GM19099 (cell line): ENCODE measurements around the gene ARF4.

Experiments used
- POLR2A ChIP-seq: IDR thresholded peaks from 3 replicates; pipeline ENCODE4 v1.6.1; 2011; ENCODE audit warnings: low read depth; ENCODE audit not compliant: insufficient read length; ENCODE audit errors: extremely low read depth

The ARF4 gene

GRCh38 chr3:57597127-57597923 is at the start of gene ARF4:
Gene ARF4 (minus strand): TSS chr3:57597344. CDS start chr3:57597140, 204 bp downstream.
- TF ChIP-seq POLR2A = peak; percentile 97

GRCh38 chr3:57646723-57647122 is 49.6 kb upstream of the ARF4 start:
- TF ChIP-seq POLR2A = no peak

GRCh38 chr3:57644740-57645139 is 47.6 kb upstream of the ARF4 start:
- TF ChIP-seq POLR2A = no peak

GRCh38 chr3:57637391-57637790 is 40.2 kb upstream of the ARF4 start:
- no peak for TF ChIP-seq POLR2A

- no peak for TF ChIP-seq POLR2A
These were observed 30.8 kb upstream of the ARF4 start for GRCh38 chr3:57627976-57628375.

- no peak for TF ChIP-seq POLR2A
These were observed 27.7 kb upstream of the ARF4 start for GRCh38 chr3:57624801-57625200.

- no peak for TF ChIP-seq POLR2A
These were observed 25.2 kb upstream of the ARF4 start for GRCh38 chr3:57622362-57622761.

GRCh38 chr3:57617739-57618138 is 20.6 kb upstream of the ARF4 start:
- no peak for TF ChIP-seq POLR2A

- no peak for TF ChIP-seq POLR2A
These were observed 19.1 kb upstream of the ARF4 start for GRCh38 chr3:57616233-57616632.

- TF ChIP-seq POLR2A = no peak
These were observed 8.5 kb upstream of the ARF4 start for GRCh38 chr3:57605683-57606082.

- TF ChIP-seq POLR2A = no peak
These were observed 7.8 kb upstream of the ARF4 start for GRCh38 chr3:57604971-57605370.

GRCh38 chr3:57600195-57600594 is 3.1 kb upstream of the ARF4 start:
- no peak for TF ChIP-seq POLR2A

GRCh38 chr3:57598765-57599360 is 1.7 kb upstream of the ARF4 start:
- no peak for TF ChIP-seq POLR2A

GRCh38 chr3:57596495-57597126 is 533 bp downstream of the ARF4 start:
- TF ChIP-seq POLR2A = no peak

GRCh38 chr3:57594576-57594975 is 2.6 kb downstream of the ARF4 start:
- TF ChIP-seq POLR2A = no peak

- no peak for TF ChIP-seq POLR2A
These were observed 3.0 kb downstream of the ARF4 start for GRCh38 chr3:57594144-57594543.
